ENCODE results near the gene COL7A1. TPM values are rescaled to one million over a fixed set of nuclear protein-coding genes. Genes with fewer than 3 reads are reported as not detected.

Gene COL7A1
- total and polyA plus RNA-seq, 2 of the 13 experiments (the other 11 are each of a cell fraction or from before 2014, with no cell fraction given), result 2.7 to 11.7 TPM

- peak; percentile 90 for TF ChIP-seq TBX2 (CRISPR knock-in tag; IDR thresholded peaks at IDR 0.05; ENCODE audit: borderline replicate concordance)
- TF ChIP-seq ZNF780A (CRISPR knock-in tag; IDR thresholded peaks at IDR 0.05), result no peak
- no peak for TF ChIP-seq CEBPB (IDR thresholded peaks at IDR 0.05; ENCODE audit: borderline replicate concordance, low read depth, low read length)
- no peak for TF ChIP-seq ZNF34 (CRISPR knock-in tag; IDR thresholded peaks at IDR 0.05; ENCODE audit: borderline replicate concordance)
- TF ChIP-seq HNF1A (IDR thresholded peaks at IDR 0.05; ENCODE audit: low read depth), result 0 out of 2 replicates have a peak, but pooled peaks have one; percentile 52
- peak; percentile 60; the same call in 1 of the 2 replicates for TF ChIP-seq HNF1A (CRISPR knock-in tag; IDR thresholded peaks at IDR 0.05; ENCODE audit: borderline replicate concordance)
- TF ChIP-seq TSC22D2 (CRISPR knock-in tag; IDR thresholded peaks at IDR 0.05; ENCODE audit: borderline replicate concordance), result peak; percentile 67; the same call in 1 of the 2 replicates
- TF ChIP-seq ZNF567 (CRISPR knock-in tag; IDR thresholded peaks at IDR 0.05; ENCODE audit: borderline replicate concordance), result 0 out of 2 replicates have a peak, but pooled peaks have one; percentile 37
- TF ChIP-seq, protein P1, sequence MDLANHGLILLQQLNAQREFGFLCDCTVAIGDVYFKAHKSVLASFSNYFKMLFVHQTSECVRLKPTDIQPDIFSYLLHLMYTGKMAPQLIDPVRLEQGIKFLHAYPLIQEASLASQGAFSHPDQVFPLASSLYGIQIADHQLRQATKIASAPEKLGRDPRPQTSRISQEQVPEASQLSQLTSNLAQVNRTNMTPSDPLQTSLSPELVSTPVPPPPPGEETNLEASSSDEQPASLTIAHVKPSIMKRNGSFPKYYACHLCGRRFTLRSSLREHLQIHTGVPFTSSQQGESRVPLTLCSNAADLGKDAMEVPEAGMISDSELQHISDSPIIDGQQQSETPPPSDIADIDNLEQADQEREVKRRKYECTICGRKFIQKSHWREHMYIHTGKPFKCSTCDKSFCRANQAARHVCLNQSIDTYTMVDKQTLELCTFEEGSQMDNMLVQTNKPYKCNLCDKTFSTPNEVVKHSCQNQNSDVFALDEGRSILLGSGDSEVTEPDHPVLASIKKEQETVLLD (CRISPR knock-in tag; IDR thresholded peaks at IDR 0.05; ENCODE audit: low read depth), result no peak
- peak; percentile 82 for TF ChIP-seq MYC (CRISPR knock-in tag; IDR thresholded peaks at IDR 0.05; ENCODE audit: borderline replicate concordance)
- TF ChIP-seq KMT2B (CRISPR knock-in tag; IDR thresholded peaks at IDR 0.05), result peak; percentile 48; the same call in 1 of the 2 replicates
- TF ChIP-seq ZXDC (CRISPR knock-in tag; IDR thresholded peaks at IDR 0.05), result no peak
- TF ChIP-seq, protein P2, sequence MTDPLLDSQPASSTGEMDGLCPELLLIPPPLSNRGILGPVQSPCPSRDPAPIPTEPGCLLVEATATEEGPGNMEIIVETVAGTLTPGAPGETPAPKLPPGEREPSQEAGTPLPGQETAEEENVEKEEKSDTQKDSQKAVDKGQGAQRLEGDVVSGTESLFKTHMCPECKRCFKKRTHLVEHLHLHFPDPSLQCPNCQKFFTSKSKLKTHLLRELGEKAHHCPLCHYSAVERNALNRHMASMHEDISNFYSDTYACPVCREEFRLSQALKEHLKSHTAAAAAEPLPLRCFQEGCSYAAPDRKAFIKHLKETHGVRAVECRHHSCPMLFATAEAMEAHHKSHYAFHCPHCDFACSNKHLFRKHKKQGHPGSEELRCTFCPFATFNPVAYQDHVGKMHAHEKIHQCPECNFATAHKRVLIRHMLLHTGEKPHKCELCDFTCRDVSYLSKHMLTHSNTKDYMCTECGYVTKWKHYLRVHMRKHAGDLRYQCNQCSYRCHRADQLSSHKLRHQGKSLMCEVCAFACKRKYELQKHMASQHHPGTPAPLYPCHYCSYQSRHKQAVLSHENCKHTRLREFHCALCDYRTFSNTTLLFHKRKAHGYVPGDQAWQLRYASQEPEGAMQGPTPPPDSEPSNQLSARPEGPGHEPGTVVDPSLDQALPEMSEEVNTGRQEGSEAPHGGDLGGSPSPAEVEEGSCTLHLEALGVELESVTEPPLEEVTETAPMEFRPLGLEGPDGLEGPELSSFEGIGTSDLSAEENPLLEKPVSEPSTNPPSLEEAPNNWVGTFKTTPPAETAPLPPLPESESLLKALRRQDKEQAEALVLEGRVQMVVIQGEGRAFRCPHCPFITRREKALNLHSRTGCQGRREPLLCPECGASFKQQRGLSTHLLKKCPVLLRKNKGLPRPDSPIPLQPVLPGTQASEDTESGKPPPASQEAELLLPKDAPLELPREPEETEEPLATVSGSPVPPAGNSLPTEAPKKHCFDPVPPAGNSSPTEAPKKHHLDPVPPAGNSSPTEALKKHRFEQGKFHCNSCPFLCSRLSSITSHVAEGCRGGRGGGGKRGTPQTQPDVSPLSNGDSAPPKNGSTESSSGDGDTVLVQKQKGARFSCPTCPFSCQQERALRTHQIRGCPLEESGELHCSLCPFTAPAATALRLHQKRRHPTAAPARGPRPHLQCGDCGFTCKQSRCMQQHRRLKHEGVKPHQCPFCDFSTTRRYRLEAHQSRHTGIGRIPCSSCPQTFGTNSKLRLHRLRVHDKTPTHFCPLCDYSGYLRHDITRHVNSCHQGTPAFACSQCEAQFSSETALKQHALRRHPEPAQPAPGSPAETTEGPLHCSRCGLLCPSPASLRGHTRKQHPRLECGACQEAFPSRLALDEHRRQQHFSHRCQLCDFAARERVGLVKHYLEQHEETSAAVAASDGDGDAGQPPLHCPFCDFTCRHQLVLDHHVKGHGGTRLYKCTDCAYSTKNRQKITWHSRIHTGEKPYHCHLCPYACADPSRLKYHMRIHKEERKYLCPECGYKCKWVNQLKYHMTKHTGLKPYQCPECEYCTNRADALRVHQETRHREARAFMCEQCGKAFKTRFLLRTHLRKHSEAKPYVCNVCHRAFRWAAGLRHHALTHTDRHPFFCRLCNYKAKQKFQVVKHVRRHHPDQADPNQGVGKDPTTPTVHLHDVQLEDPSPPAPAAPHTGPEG (CRISPR knock-in tag; IDR thresholded peaks at IDR 0.05), result no peak
Measured at GRCh38 chr3:48556796-48557626, 38.1 kb downstream of the COL7A1 start, which contains the start of gene PFKFB4 (continued).

Data from HepG2 (cell line).